ENCODE data around the gene HBP1.
A peak's percentile ranks its signal among the peaks of the same experiment; 100 is the strongest.
"Not testable (repeated sequence)": the region's sequence is repeated elsewhere in the genome, so short reads cannot be mapped to it uniquely, and the experiment has no call there.

Gene HBP1

GRCh38 chr7:107220356-107220755 lies 51.6 kb downstream of the HBP1 start:
- H3K4me3 ChIP-seq (ENCODE audit: low read depth, low read length) = no peak overlapping the region
- DNase-seq (ENCODE audit: low read depth) = no peak
- no peak for TF ChIP-seq POLR2A (IDR thresholded peaks at IDR 0.05; ENCODE audit: extremely low read depth, insufficient read length)

GRCh38 chr7:107220806-107221205 lies 52.0 kb downstream of the HBP1 start:
- DNase-seq (ENCODE audit: low read depth); H3K4me3 ChIP-seq (ENCODE audit: low read depth, low read length): not testable (repeated sequence)

GRCh38 chr7:107224374-107225223 lies 55.8 kb downstream of the HBP1 start:
- TF ChIP-seq MYC (IDR thresholded peaks at IDR 0.05; ENCODE audit: low read depth, low read length) (no peak), CTCF (IDR thresholded peaks at IDR 0.05; ENCODE audit: low read depth, low read length) (no peak), POLR2A (IDR thresholded peaks at IDR 0.05; ENCODE audit: extremely low read depth, insufficient read length) (no peak), MAX (IDR thresholded peaks at IDR 0.05; ENCODE audit: low read depth, low read length) (no peak)
- H3K4me3 ChIP-seq (ENCODE audit: low read depth, low read length) = no peak overlapping the region
- DNase-seq (ENCODE audit: low read depth) = no peak

- TF ChIP-seq MYC (IDR thresholded peaks at IDR 0.05; ENCODE audit: low read depth, low read length) = no peak
- no peak for TF ChIP-seq CTCF (IDR thresholded peaks at IDR 0.05; ENCODE audit: low read depth, low read length)
- TF ChIP-seq MAX (IDR thresholded peaks at IDR 0.05; ENCODE audit: low read depth, low read length) = no peak
- TF ChIP-seq POLR2A (IDR thresholded peaks at IDR 0.05; ENCODE audit: extremely low read depth, insufficient read length) = no peak
- no peak for DNase-seq (ENCODE audit: low read depth)
- H3K4me3 ChIP-seq (ENCODE audit: low read depth, low read length) = no peak overlapping the region
Observed at GRCh38 chr7:107228291-107228690, 59.5 kb downstream of the HBP1 start.

GRCh38 chr7:107230334-107230733 lies 61.5 kb downstream of the HBP1 start:
- no peak for DNase-seq (ENCODE audit: low read depth)
- no peak for TF ChIP-seq CTCF (IDR thresholded peaks at IDR 0.05; ENCODE audit: low read depth, low read length)
- no peak for TF ChIP-seq MYC (IDR thresholded peaks at IDR 0.05; ENCODE audit: low read depth, low read length)
- no peak for TF ChIP-seq POLR2A (IDR thresholded peaks at IDR 0.05; ENCODE audit: extremely low read depth, insufficient read length)
- TF ChIP-seq MAX (IDR thresholded peaks at IDR 0.05; ENCODE audit: low read depth, low read length) = no peak

GRCh38 chr7:107232568-107233090 lies 63.8 kb downstream of the HBP1 start:
- peak; percentile 23 for DNase-seq (ENCODE audit: low read depth)
- H3K4me3 ChIP-seq (ENCODE audit: low read depth, low read length) = no peak overlapping the region
- no peak for TF ChIP-seq MAX (IDR thresholded peaks at IDR 0.05; ENCODE audit: low read depth, low read length)
- TF ChIP-seq POLR2A (IDR thresholded peaks at IDR 0.05; ENCODE audit: extremely low read depth, insufficient read length) = no peak
- TF ChIP-seq CTCF (IDR thresholded peaks at IDR 0.05; ENCODE audit: low read depth, low read length) = no peak
- TF ChIP-seq MYC (IDR thresholded peaks at IDR 0.05; ENCODE audit: low read depth, low read length) = no peak

More at GRCh38 chr7:107230334-107230733, 61.5 kb downstream of the HBP1 start:
- no peak overlapping the region for H3K4me3 ChIP-seq (ENCODE audit: low read depth, low read length)

Measured in NB4 (cell line).